SK-N-SH (cell line): ENCODE data around the gene APOE. TPM values are rescaled to one million over a fixed set of nuclear protein-coding genes. Genes with fewer than 3 reads are reported as not detected.

Source experiments
- CTCF ChIA-PET: fragments of 300-600, 350-600 bp; formaldehyde crosslinking; extraction: SDS; loops from one replicate; lab custom pipeline; 2021; lab: Yijun Ruan, JAX
- POLR2A ChIA-PET: fragments of 350-600 bp; sonication (Branson Sonifier 250); formaldehyde crosslinking; extraction: SDS; loops from one replicate; lab custom pipeline; 2020; ENCODE audit warnings: antibody characterized with exemption, inconsistent platforms; lab: Yijun Ruan, JAX
- DNase-seq: peaks from one replicate; pipeline ENCODE4 v3.0.0; 2012
- H2AFZ ChIP-seq: fragments of 200-600 bp; sonication (generic); 2 replicates; pipeline ENCODE4 v1.8.1; 2016; ENCODE audit warnings: antibody characterized with exemption, mild to moderate bottlenecking, low read depth
- H3F3A ChIP-seq: fragments of 200-600 bp; sonication (generic); replicated peaks from 2 replicates; pipeline ENCODE3; 2016; ENCODE audit warnings: antibody characterized with exemption, mild to moderate bottlenecking; ENCODE audit not compliant: insufficient read depth
- H3K27ac ChIP-seq, 2 experiments: fragments of 200-500 bp in 1 of 2; fragments of 200-600 bp in 1 of 2; sonication (Bioruptor generic) in 1 of 2; sonication (generic), shearing (Covaris generic) in 1 of 2; 2 replicates each; pipeline versions ENCODE4 v1.5.1 to v1.6.1; 2014 to 2016; ENCODE audit warnings: low read depth in 2 of 2, inconsistent platforms in 1 of 2, low read length in 1 of 2, mild to moderate bottlenecking in 1 of 2, mixed read lengths in 1 of 2
- H3K27me3 ChIP-seq: fragments of 200-600 bp; sonication (generic), shearing (Covaris generic); 2 replicates; pipeline ENCODE4 v1.6.1; 2016; ENCODE audit warnings: mixed run types; ENCODE audit not compliant: insufficient read depth
- H3K36me3 ChIP-seq, 2 experiments: fragments of 200-500 bp in 1 of 2; fragments of 200-600 bp in 1 of 2; sonication (Bioruptor generic) in 1 of 2; sonication (generic) in 1 of 2; replicated peaks in 1 of 2; 2 replicates each; pipeline versions ENCODE3 to v1.5.1; 2014 to 2016; ENCODE audit warnings: low read length in 1 of 2, mild to moderate bottlenecking in 1 of 2; ENCODE audit not compliant: insufficient read depth in 2 of 2, control insufficient read depth in 1 of 2
- H3K4me1 ChIP-seq, 2 experiments: fragments of 200-500 bp in 1 of 2; fragments of 200-600 bp in 1 of 2; sonication (Bioruptor generic) in 1 of 2; sonication (generic), shearing (Covaris generic) in 1 of 2; 2 replicates each; pipeline versions ENCODE4 v1.5.1 to v1.6.1; 2014 to 2016; ENCODE audit warnings: low read depth in 1 of 2, low read length in 1 of 2, mixed run types in 1 of 2; ENCODE audit not compliant: insufficient read depth in 2 of 2, control insufficient read depth in 1 of 2
- H3K4me2 ChIP-seq: fragments of 200-600 bp; sonication (generic), shearing (Covaris generic); 2 replicates; pipeline ENCODE4 v1.6.1; 2017; ENCODE audit warnings: mixed run types
- H3K4me3 ChIP-seq, 2 experiments: fragments of 200-500 bp in 1 of 2; fragments of 200-600 bp in 1 of 2; sonication (Bioruptor generic) in 1 of 2; sonication (generic), shearing (Covaris generic) in 1 of 2; 2 replicates each; pipeline versions ENCODE4 v1.5.1 to v1.8.1; 2014 to 2016; ENCODE audit warnings: low read depth in 2 of 2, inconsistent platforms in 1 of 2, low read length in 1 of 2, mild to moderate bottlenecking in 1 of 2, mixed read lengths in 1 of 2, moderate library complexity in 1 of 2
- H3K79me2 ChIP-seq: fragments of 200-600 bp; sonication (generic); 2 replicates; pipeline ENCODE4 v1.8.1; 2017; ENCODE audit warnings: mild to moderate bottlenecking; ENCODE audit not compliant: insufficient read depth
- H3K9ac ChIP-seq: fragments of 200-600 bp; sonication (generic); 2 replicates; pipeline ENCODE4 v1.6.1; 2017; ENCODE audit warnings: mixed run types
- H3K9me2 ChIP-seq: fragments of 200-600 bp; sonication (generic); 2 replicates; pipeline ENCODE4 v1.6.1; 2017; ENCODE audit warnings: mixed run types
- H3K9me3 ChIP-seq: fragments of 200-600 bp; sonication (generic); 2 replicates; pipeline ENCODE4 v1.6.1; 2017; ENCODE audit warnings: mixed run types, mild to moderate bottlenecking, moderate library complexity
- H4K20me1 ChIP-seq: fragments of 200-600 bp; sonication (generic); 2 replicates; pipeline ENCODE4 v1.6.1; 2017; ENCODE audit warnings: mild to moderate bottlenecking, mixed run types; ENCODE audit not compliant: insufficient read depth
- CHD2 ChIP-seq: fragments of 150-350 bp; IDR thresholded peaks from 2 replicates; pipeline ENCODE4 v1.6.1; 2018; ENCODE audit warnings: low read length; ENCODE audit not compliant: partially characterized antibody
- ELF1 ChIP-seq: IDR thresholded peaks from 2 replicates; pipeline ENCODE4 v1.4.0; 2012
- EP300 ChIP-seq, 2 experiments: IDR thresholded peaks; 2 replicates each; pipeline versions ENCODE4 v1.4.0 to v1.6.1; 2012; ENCODE audit warnings: borderline replicate concordance in 1 of 2, low read depth in 1 of 2, low read length in 1 of 2
- EZH2phosphoT487 ChIP-seq: fragments of 200-600 bp; sonication (generic); IDR thresholded peaks from 2 replicates; pipeline ENCODE4 v1.6.1; 2017; ENCODE audit warnings: low read depth, mixed run types, mild to moderate bottlenecking, antibody characterized with exemption, moderate library complexity, borderline replicate concordance
- FOSL2 ChIP-seq: IDR thresholded peaks from 2 replicates; pipeline ENCODE4 v1.4.0; 2012; ENCODE audit warnings: low read depth, mild to moderate bottlenecking, moderate library complexity, borderline replicate concordance
- GATA2 ChIP-seq: sonication (generic); formaldehyde crosslinking; IDR thresholded peaks from 2 replicates; pipeline ENCODE4 v1.5.0; 2020; ENCODE audit warnings: mild to moderate bottlenecking, missing genetic modification reagents
- JUND ChIP-seq: IDR thresholded peaks from 2 replicates; pipeline ENCODE4 v1.4.0; 2012
- NFIC ChIP-seq: IDR thresholded peaks from 2 replicates; pipeline ENCODE4 v1.4.0; 2012; ENCODE audit warnings: borderline replicate concordance
- NRF1 ChIP-seq: IDR thresholded peaks from 2 replicates; pipeline ENCODE4 v1.6.1; 2012; ENCODE audit warnings: low read depth, mild to moderate bottlenecking, low read length
- POLR2AphosphoS5 ChIP-seq: IDR thresholded peaks from 2 replicates; pipeline ENCODE4 v1.6.1; 2012; ENCODE audit warnings: low read depth, low read length
- RAD21 ChIP-seq: IDR thresholded peaks from 2 replicates; pipeline ENCODE4 v1.6.1; 2012; ENCODE audit warnings: mild to moderate bottlenecking, low read length
- RXRA ChIP-seq: IDR thresholded peaks from 2 replicates; pipeline ENCODE4 v1.4.0; 2012; ENCODE audit warnings: low read depth, mild to moderate bottlenecking, borderline replicate concordance
- SMC3 ChIP-seq: IDR thresholded peaks from 2 replicates; pipeline ENCODE4 v1.6.1; 2012; ENCODE audit warnings: low read depth, low read length, improper control_type of control experiment
- TCF12 ChIP-seq: IDR thresholded peaks from 2 replicates; pipeline ENCODE4 v1.4.0; 2012
- TEAD4 ChIP-seq: IDR thresholded peaks from 2 replicates; pipeline ENCODE4 v1.4.0; 2012; ENCODE audit warnings: mild to moderate bottlenecking, borderline replicate concordance; ENCODE audit not compliant: insufficient read depth
- WGBS: methylation state at CpG from one replicate; pipeline ENCODE4 v1.1.6; 2017; ENCODE audit warnings: low lambda C conversion rate; 5-methylcytosine and 5-hydroxymethylcytosine counted together
- polyA plus RNA-seq, 3 experiments: library from polyadenylated mRNA; depleted of rRNA; stranded (reverse); fragments of >200 nt; gene quantifications; 2 replicates each; pipeline ENCODE4 v1.2.3, GENCODE V29; 2012
- TF ChIP-seq, protein P1 (sequence below): fragments of 150-350 bp; IDR thresholded peaks from 2 replicates; pipeline ENCODE4 v1.6.1; 2017; ENCODE audit warnings: antibody characterized with exemption, low read length, low read depth, borderline replicate concordance
- TF ChIP-seq, protein P2 (sequence below): IDR thresholded peaks from 2 replicates; pipeline ENCODE4 v1.6.1; 2012; ENCODE audit warnings: mild to moderate bottlenecking, low read depth, low read length, moderate library complexity
- TF ChIP-seq, protein P3 (sequence below): IDR thresholded peaks from 2 replicates; pipeline ENCODE4 v1.4.0; 2012; ENCODE audit warnings: low read depth
- TF ChIP-seq, protein P4 (sequence below): IDR thresholded peaks from 2 replicates; pipeline ENCODE4; 2012

Gene APOE
- polyA plus RNA-seq, 1 of the 3 experiments (the other 2 are of a cell fraction) = 56.0 TPM

DNA sequence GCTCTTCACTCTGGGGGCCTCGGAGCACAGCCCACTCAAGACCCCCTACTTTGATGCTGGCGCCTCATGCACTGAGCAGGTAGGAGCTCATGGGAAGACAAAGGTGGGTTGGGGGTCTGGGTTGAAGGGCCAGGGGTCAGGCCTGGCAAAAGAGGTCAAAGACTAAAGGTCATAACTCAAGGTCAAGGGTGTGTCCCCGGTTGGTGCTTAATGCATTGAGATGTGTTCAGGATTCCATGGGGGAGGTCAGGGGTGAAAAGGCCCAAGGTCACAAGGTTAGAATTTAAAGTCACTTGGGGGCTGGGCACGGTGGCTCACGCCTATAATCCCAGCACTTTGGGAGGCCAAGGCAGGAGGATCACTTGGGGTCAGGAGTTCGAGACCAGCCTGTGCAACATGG is 19.5 kb upstream of the APOE start:
- no peak for DNase-seq
- H2AFZ ChIP-seq = no peak overlapping the region
- H3K27me3 ChIP-seq = no peaks in the 10 kb centered on the region
- 73% methylated on average over 6 of the region's 6 CpGs for WGBS
- H3K36me3 ChIP-seq = peaks cover 0 to 8% of the 10 kb centered on the region in 2 experiments
- no peak overlapping the region for H3K4me3 ChIP-seq
- H3K9ac ChIP-seq = no peak overlapping the region
- H3K4me1 ChIP-seq = peaks cover 5 to 7% of the 10 kb centered on the region in 2 experiments; a peak in 2 of 4 replicates
- no peaks in the 10 kb centered on the region for H3K9me3 ChIP-seq
- H3K27ac ChIP-seq = no peak overlapping the region
- POLR2A ChIA-PET = no interaction called here
- TF ChIP-seq, protein P1, sequence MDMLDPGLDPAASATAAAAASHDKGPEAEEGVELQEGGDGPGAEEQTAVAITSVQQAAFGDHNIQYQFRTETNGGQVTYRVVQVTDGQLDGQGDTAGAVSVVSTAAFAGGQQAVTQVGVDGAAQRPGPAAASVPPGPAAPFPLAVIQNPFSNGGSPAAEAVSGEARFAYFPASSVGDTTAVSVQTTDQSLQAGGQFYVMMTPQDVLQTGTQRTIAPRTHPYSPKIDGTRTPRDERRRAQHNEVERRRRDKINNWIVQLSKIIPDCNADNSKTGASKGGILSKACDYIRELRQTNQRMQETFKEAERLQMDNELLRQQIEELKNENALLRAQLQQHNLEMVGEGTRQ = no peak
- TF ChIP-seq JUND (no peak), EZH2phosphoT487 (no peak), RAD21 (no peak), CHD2 (no peak), ELF1 (no peak), TCF12 (no peak), NRF1 (no peak), NFIC (no peak)
- TF ChIP-seq, protein P2, sequence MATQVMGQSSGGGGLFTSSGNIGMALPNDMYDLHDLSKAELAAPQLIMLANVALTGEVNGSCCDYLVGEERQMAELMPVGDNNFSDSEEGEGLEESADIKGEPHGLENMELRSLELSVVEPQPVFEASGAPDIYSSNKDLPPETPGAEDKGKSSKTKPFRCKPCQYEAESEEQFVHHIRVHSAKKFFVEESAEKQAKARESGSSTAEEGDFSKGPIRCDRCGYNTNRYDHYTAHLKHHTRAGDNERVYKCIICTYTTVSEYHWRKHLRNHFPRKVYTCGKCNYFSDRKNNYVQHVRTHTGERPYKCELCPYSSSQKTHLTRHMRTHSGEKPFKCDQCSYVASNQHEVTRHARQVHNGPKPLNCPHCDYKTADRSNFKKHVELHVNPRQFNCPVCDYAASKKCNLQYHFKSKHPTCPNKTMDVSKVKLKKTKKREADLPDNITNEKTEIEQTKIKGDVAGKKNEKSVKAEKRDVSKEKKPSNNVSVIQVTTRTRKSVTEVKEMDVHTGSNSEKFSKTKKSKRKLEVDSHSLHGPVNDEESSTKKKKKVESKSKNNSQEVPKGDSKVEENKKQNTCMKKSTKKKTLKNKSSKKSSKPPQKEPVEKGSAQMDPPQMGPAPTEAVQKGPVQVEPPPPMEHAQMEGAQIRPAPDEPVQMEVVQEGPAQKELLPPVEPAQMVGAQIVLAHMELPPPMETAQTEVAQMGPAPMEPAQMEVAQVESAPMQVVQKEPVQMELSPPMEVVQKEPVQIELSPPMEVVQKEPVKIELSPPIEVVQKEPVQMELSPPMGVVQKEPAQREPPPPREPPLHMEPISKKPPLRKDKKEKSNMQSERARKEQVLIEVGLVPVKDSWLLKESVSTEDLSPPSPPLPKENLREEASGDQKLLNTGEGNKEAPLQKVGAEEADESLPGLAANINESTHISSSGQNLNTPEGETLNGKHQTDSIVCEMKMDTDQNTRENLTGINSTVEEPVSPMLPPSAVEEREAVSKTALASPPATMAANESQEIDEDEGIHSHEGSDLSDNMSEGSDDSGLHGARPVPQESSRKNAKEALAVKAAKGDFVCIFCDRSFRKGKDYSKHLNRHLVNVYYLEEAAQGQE = no peak
- TF ChIP-seq, all 33 proteins: peak for 0
- peaks cover 2% of the 10 kb centered on the region; the same call in 1 of the 2 replicates for H3K79me2 ChIP-seq
- CTCF ChIA-PET = interaction anchor here (1.1 to 1.9 kb wide), 2 partner anchors 17 to 163 kb away, joined by 3 to 6 read pairs; no protein-coding TSS in a partner anchor
- no peaks in the 10 kb centered on the region for H3K9me2 ChIP-seq
- H3K4me2 ChIP-seq = no peak overlapping the region
- H3F3A ChIP-seq = peaks cover 27% of the 10 kb centered on the region
- H4K20me1 ChIP-seq = no peaks in the 10 kb centered on the region

DNA sequence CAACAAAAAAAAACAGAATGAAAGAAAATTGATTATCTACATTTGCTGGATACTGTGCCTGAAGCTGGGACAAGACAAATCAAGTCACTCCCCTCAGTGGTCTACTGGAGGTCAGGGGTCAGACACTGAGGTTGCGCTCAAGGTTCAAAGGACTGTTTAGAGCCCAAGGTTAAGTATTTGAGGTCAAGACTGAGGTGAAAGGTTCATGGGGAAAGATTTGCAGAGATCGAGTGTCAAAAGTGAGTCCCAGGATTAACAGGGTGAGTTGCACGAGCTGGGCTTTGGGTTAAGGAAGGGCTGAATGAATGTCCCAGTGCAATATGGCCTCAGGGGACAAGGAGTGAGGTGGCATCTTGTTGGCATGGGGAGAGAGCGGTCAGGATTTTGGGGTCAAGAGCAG is 17.9 kb upstream of the APOE start:
- CTCF ChIA-PET = no interaction called here
- DNase-seq = no peak
- no peak overlapping the region for H3K27ac ChIP-seq
- H3F3A ChIP-seq = peaks cover 27% of the 10 kb centered on the region
- peaks cover 8 to 18% of the 10 kb centered on the region in 2 experiments; a peak in 2 of 4 replicates for H3K4me1 ChIP-seq
- peaks cover 17% of the 10 kb centered on the region for H3K79me2 ChIP-seq
- H2AFZ ChIP-seq = no peak overlapping the region
- H3K36me3 ChIP-seq = peaks cover 0 to 11% of the 10 kb centered on the region in 2 experiments
- H3K9ac ChIP-seq = no peak overlapping the region
- POLR2A ChIA-PET = no interaction called here
- no peaks in the 10 kb centered on the region for H3K27me3 ChIP-seq
- no peaks in the 10 kb centered on the region for H4K20me1 ChIP-seq
- H3K9me2 ChIP-seq = no peaks in the 10 kb centered on the region
- H3K4me2 ChIP-seq = no peak overlapping the region
- no peak overlapping the region for H3K4me3 ChIP-seq
- WGBS = 82% methylated on average over 4 of the region's 4 CpGs
- no peaks in the 10 kb centered on the region for H3K9me3 ChIP-seq
- no peak for TF ChIP-seq SMC3
- TF ChIP-seq RXRA = no peak
- TF ChIP-seq FOSL2 = no peak
- TF ChIP-seq NRF1 = no peak
- TF ChIP-seq RAD21 = no peak
- no peak for TF ChIP-seq POLR2AphosphoS5
- TF ChIP-seq EP300 (IDR thresholded peaks at IDR 0.05; ENCODE audit: borderline replicate concordance in 1 of 2, low read depth in 1 of 2, low read length in 1 of 2) = no peak
- TF ChIP-seq, protein P3, sequence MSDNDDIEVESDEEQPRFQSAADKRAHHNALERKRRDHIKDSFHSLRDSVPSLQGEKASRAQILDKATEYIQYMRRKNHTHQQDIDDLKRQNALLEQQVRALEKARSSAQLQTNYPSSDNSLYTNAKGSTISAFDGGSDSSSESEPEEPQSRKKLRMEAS = no peak
- TF ChIP-seq, protein P2 = no peak
- TF ChIP-seq GATA2 (CRISPR knock-in tag) = no peak
- no peak for TF ChIP-seq CHD2
- no peak for TF ChIP-seq TEAD4
- TF ChIP-seq, protein P4, sequence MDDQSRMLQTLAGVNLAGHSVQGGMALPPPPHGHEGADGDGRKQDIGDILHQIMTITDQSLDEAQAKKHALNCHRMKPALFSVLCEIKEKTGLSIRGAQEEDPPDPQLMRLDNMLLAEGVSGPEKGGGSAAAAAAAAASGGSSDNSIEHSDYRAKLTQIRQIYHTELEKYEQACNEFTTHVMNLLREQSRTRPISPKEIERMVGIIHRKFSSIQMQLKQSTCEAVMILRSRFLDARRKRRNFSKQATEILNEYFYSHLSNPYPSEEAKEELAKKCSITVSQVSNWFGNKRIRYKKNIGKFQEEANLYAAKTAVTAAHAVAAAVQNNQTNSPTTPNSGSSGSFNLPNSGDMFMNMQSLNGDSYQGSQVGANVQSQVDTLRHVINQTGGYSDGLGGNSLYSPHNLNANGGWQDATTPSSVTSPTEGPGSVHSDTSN = no peak
